Measurements from ENCODE around the gene AP5B1.
"Not testable (repeated sequence)": the region's sequence is repeated elsewhere in the genome, so short reads cannot be mapped to it uniquely, and the experiment has no call there.

AP5B1 gene

GRCh38 chr11:65762816-65763215 lies 18.0 kb downstream of the AP5B1 start:
- DNase-seq, result not testable (repeated sequence)

DNA sequence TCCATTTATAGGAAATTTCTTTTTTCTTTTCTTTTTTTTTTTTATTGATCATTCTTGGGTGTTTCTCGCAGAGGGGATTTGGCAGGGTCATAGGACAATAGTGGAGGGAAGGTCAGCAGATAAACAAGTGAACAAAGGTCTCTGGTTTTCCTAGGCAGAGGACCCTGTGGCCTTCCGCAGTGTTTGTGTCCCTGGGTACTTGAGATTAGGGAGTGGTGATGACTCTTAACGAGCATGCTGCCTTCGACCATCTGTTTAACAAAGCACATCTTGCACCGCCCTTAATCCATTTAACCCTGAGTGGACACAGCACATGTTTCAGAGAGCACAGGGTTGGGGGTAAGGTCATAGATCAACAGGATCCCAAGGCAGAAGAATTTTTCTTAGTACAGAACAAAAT lies 18.6 kb downstream of the AP5B1 start:
- DNase-seq, result not testable (repeated sequence)

DNA sequence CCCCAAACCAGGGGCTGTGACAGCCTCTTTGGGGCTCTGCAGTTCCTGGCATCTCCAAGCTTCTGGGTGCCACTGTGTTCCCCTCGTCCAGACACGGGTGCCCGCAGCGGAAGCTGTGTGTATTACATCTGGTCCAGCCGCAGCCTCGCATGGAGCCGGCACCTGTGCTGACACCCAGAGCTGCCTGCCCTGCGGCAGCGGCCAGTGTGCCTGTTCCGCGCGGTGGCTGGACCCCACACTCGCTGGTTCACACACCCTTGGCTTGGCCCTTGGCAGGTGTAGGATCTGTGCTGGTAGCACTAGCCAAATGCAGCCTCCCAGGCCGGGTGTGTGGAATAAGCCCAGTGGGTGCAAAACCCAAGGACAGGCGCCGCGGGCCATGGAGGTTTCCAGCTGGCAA lies 35.7 kb downstream of the AP5B1 start:
- DNase-seq, result peak in 1 of 2 experiments; percentile 73

GRCh38 chr11:65744699-65745042 lies 36.1 kb downstream of the AP5B1 start:
- DNase-seq, result no peak

DNA sequence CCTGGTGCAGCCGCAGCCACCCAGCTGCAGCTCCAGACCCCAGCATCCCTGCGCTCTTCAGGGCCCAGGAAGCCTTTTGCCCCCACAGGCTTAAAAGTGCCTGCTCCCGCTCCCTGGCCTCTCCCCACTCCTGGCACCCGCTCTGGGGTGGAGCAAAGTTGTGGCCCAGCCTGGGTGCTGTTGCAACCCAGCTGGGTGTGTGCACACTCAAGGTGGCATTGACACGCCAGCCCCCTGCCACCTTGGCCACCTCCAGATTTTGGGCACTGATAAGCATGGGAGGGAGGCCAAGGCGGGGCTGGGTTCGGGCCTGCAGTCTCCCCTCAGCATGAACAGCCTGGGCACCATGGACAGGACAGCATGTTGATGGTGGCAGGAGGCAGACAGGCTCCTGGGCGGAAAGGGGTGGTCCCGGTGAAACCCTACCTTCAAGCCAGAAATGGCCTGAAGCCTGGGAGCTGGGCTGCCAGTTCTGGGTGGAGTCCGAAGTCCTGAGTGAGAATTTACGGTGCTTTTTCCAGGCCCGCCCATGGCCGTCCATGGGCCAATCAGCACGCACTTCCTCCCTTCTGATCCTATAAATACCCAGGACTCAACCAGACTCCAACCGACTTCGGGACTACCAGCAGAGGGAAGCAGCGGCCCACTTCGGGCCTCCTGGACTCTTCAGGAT lies 36.6 kb downstream of the AP5B1 start:
- DNase-seq, result peak; percentile 79 to 92

- no peak for DNase-seq
Measured at GRCh38 chr11:65743681-65744025, 37.1 kb downstream of the AP5B1 start.

DNA sequence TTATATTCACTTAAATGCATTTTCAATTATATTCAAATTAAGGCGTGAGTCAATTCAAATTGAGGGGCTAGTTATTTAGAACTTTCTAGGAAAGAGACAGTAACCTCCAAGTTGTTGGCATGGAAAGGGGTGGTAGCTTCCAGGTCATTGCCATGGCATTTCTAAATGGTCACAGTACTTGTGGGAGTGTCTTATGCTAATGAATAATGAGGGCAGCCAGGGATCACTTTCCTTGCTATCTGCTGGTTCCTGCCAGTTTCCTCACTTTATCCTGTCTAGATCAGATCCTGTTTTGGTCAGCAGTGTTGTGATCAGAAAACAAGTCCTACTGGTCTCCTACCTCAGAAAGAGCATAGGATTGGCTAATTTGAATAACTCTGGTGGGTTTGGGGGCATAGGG lies 38.4 kb downstream of the AP5B1 start:
- DNase-seq, result no peak

DNA sequence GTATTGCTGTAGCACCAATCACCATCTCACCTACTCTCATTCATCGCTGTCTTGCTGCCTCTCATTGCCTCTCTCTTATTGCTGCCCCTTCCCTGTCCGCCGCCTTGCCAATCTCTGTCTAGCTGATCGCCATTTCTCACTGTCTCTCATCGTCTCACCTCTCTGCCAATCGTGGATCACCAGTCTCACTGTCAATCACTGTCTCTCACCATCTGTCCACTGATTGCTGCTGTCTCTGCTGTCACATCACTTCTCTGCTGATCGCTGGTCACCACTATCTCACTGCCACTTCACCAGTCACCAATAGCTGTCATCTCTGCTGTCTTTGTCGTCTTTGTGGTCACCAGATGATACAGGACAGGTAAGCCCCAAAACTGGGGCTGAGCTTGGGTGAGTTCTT lies 39.6 kb downstream of the AP5B1 start:
- no peak for DNase-seq

- no peak for DNase-seq
Measured at GRCh38 chr11:65739022-65739421, 41.8 kb downstream of the AP5B1 start.

DNA sequence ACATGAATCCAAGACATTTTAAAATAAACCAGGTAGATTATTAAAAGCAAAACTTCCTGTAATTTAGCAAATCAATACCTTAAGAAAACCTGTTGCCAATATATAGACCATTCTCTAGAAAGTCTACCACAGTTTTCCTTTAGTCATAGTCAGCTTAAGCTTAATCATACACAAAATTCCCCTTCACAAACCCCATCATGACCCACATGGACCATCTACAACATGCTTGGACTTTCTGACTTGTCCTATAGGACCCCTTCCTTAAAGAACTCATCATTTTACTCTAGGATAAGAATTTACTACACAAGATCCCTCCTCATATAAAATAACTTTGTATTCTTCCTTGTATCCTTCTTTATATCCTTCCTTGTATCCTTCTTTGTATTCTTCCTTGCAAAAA lies 44.0 kb downstream of the AP5B1 start:
- no peak for DNase-seq

GRCh38 chr11:65735111-65735510 lies 45.7 kb downstream of the AP5B1 start:
- not testable (repeated sequence) for DNase-seq

DNA sequence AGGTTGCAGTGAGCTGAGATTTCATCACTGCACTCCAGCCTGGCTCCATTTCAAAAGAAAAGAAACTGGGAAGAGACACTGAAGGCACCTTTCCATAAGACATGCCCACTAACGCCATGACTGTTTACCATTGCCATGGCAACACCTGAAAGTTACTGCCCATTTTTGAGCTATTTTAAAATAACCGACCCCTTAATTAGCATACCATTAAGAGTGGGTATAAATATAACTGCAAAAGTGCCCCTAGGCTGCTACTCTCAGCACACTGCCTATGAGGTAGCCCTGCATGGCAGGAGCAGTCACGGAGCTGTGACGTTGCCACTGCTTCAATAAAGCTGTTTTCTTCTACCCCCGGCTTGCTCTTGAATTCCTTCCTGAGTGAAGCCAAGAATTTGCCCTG lies 50.3 kb downstream of the AP5B1 start:
- no peak for DNase-seq

DNA sequence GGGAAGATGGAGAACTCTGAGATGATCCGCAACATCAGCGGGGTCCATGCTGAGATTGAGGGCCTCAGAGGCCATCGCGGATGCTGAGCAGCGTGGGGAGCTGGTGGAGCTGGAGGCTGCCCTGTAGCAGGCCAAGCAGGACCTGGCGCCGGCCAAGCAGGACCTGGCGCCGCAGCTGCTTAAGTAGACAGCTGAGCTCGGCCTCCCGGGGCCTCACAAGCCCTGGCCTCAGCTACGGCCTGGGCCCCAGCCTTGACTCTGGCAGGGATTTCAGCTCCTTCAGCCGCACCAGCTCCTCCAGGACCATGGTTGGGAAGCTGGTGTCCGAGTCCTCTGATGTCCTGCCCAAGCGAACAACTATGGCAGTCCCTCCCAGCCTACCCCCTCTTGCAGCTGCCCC lies 52.9 kb downstream of the AP5B1 start:
- DNase-seq, result no peak

DNA sequence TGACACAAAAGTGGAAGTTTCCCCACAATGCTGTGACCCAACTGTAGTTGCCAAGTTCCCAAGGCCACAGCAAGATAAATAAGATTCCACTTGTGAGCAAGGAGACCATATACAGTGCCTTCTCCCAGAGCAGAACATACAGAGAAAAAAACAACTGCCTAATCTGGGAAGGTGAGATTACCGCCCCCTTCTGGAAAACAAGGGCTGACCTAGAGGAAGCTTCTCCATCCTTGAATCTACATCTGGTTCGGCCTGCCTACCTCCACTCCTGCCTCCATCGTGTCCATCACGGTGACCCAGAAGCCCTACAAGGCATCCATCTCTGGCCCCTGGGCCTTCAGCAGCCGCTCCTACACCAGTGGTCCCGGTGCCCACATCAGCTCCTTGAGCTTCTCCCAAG lies 54.1 kb downstream of the AP5B1 start:
- no peak for DNase-seq
